GM19240 (cell line): Measurements from ENCODE around the gene CFAP70.
"Not testable (repeated sequence)": the region's sequence is repeated elsewhere in the genome, so short reads cannot be mapped to it uniquely, and the experiment has no call there.

Experiments used
- DNase-seq: peaks from one replicate; pipeline ENCODE4 v3.0.0; 2011; ENCODE audit warnings: low spot score; ENCODE audit not compliant: insufficient read length

Gene CFAP70

GRCh38 chr10:73358331-73359279 lies at the start of gene CFAP70:
TSS of gene CFAP70 (minus strand) at chr10:73358864. CDS start at chr10:73354796, 4,068 bp downstream.
- peak; percentile 85 for DNase-seq

DNA sequence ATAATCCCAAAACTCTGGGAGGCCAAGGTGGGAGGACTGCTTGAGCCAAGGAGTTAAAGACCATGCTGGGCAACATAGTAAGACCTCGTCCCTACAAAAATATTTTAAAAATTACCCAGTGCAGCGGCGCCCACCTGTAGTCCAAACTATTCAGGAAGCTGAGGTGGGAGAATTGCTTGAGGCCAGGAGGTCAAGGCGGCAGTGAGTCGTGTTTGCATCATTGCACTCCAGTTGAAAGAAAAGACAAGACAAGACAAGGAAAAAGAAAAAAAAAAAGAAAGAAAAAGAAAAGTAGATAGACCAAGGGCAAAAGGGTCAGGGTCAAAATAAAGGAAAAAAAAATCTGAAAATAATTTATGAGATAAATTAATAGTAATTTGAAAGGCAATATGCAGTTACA lies 49.4 kb upstream of the CFAP70 start:
- DNase-seq = no peak

- DNase-seq = no peak
Measured at GRCh38 chr10:73407495-73407894, 48.8 kb upstream of the CFAP70 start.

GRCh38 chr10:73406846-73407245 lies 48.2 kb upstream of the CFAP70 start:
- no peak for DNase-seq

- no peak for DNase-seq
Measured at GRCh38 chr10:73405556-73405955, 46.9 kb upstream of the CFAP70 start.

- no peak for DNase-seq
Measured at GRCh38 chr10:73404690-73405089, 46.0 kb upstream of the CFAP70 start.

DNA sequence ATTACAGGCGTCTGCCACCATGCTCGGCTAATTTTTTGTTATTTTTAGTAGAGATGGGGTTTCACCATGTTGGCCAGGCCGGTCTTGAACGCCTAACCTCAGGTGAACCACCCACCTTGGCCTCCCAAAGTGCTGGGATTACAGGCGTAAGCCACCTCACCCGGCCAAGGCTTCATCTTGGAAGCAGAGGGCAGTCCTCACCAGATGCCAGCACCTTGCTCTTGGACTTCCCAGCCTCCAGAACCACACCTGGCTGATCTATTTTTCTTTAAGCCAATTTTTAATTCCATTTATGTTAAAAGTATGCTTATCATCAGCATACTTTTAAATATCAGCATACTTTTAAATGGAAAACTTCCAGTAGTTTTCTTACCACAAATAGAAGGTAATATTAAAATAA lies 43.0 kb upstream of the CFAP70 start:
- DNase-seq = no peak

DNA sequence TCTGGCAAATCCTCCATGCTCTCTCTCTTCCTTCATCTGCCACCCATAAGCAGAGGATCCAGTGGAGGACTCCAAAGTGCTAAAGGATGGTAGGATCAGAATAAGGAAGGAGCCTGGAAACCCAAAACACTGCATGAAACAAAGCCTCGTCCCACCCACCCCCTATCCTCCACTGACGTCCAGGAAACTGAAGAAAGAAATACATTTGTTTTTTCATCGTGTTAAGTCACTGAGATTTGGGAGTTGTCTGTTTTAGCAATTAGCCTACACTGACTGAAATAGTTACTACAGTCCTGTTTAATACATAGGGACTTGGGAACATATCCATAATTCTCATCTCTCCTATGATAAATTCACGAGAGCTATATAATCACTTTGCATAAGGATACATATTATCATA lies 40.4 kb upstream of the CFAP70 start:
- no peak for DNase-seq

DNA sequence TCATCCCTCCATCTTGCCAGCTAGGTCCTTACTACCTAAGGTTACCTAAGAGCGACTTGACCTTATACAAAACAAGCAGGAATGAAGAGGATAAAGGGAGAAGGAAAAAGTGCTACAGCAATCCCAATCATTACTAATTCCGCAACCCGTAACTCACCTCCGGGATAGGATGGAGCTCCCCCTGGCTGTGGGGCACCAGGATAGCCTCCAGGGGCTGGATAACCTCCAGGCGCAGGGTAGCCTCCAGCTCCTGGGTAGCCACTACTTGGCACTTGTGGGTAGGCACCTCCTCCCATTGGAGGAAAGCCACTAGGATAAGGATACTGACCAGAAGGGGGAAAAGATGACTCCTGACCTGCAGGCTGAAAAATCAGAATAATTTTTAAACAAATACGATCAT lies 39.4 kb upstream of the CFAP70 start:
- no peak for DNase-seq

DNA sequence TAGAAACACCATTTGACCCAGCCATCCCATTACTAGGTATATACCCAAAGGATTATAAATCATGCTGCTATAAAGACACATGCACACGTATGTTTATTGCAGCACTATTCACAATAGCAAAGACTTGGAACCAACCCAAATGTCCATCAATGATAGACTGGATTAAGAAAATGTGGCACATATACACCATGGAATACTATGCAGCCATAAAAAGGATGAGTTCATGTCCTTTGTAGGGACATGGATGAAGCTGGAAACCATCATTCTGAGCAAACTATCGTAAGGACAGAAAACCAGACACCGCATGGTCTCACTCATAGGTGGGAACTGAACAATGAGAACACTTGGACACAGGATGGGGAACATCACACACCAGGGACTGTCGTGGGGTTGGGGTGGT lies 35.7 kb upstream of the CFAP70 start:
- not testable (repeated sequence) for DNase-seq

- DNase-seq = no peak
Measured at GRCh38 chr10:73388228-73388627, 29.6 kb upstream of the CFAP70 start.

GRCh38 chr10:73386583-73386982 lies 27.9 kb upstream of the CFAP70 start:
- no peak for DNase-seq

DNA sequence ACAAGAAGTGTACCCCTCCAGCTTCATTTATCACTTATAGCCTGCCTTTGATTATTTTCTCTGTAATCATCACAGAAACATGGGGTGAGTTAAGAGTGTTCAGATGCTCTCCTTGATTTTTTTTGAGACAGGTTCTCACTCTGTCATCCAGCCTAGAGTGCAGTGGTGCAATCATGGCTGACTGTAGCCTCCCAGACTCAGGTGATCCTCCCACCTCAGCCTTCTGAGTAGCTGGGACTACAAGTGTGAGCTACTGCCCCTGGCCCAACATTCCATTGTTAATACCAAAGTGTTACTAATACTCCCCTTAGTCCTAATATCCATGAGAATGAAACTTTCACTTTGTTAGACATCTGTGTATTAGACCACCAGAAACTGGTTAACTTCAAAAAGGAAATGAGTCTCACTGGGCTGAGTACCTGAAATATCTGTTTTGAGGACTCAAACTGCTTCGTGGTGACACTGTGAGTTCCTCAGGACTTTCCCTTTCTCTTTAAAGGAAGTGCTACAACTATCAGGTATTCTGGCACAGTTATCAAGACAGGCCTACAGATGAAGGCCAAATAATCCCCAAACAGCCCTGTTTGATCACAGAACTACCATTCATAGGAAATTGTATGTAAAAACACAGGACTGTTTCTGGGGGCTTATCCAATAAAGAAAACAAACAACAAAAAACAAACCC lies 20.5 kb upstream of the CFAP70 start:
- DNase-seq = no peak

- DNase-seq = no peak
Measured at GRCh38 chr10:73376679-73377078, 18.0 kb upstream of the CFAP70 start.

DNA sequence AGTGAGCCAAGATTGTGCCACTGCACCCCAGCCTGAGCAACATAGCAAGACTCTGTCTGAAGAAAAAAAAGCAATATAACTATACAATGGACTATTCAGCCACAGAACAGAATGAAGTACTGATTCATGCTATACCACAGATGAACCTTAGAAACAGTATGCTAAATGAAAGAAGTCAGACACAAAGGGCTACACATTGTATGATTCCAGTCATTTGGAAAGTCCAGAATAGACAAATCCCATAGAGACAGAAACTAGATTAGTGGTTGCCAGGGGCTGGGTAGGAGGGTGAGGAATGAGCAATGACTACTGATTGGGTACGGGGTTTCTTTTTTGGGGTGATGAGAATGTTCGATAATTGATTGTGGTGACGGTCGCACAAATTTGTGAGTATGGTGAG lies 9.6 kb upstream of the CFAP70 start:
- no peak for DNase-seq

DNA sequence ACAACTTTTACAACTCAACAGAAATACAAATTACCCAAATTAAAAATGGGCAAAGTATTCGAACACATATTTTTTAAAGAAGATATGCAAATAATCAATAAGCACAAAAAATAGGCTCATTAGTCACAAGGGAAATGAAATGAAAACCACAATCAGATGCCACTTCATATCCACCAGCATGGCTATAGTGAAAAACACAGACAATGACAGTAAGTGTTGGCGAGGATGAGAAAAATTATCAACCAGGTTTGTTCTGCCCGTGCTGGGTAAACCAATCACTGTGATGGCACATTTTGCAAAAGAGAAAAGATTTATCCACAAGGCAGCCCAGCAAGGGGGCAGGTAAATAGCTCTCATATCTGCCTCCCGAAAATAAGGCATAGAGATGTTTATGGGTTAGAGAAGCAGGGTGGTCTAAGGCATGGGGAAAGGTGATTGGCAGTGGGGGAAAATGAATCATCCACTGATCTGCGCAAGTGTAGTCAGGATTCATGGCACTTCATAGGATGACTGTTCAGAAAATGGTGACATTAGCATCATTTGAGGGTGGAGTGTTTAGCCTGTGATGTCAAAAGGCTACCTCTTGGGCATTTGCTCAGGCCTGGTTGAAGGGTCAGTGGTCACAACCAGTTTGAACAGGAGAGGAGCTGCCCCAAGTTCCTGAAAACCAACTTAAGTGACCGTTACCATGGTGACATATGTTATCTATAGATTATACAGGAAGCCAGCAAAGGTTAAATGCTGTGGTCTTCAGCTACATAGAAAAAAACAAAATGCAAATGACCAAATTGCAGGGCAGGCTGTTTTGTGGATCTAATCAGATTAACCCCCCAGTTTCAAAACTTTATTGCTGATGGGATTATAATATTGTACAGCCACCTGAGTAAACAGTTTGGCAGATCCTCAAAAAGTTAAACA lies 8.0 kb upstream of the CFAP70 start:
- no peak for DNase-seq

- no peak for DNase-seq
Measured at GRCh38 chr10:73364964-73365363, 6.3 kb upstream of the CFAP70 start.

DNA sequence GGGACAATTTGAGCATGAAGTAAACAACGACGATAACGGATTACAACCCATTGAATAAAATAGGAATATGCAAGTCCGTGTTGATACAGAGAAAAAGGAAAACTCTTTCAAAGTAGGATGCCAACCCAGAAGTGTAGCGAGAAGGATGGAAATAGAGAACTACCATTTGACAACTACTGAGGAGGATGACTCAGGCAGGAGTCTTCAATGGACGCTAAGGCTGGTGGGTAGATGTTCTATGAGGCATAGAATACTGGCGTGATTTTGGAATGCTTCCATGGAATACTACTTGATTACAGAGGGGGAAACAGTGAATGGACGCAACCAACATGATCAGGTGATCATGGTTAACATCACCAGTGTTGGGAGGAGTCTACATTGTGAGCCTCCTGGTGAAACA lies 828 bp upstream of the CFAP70 start:
- no peak for DNase-seq

- DNase-seq = no peak
Measured at GRCh38 chr10:73357821-73358220, 843 bp downstream of the CFAP70 start.

DNA sequence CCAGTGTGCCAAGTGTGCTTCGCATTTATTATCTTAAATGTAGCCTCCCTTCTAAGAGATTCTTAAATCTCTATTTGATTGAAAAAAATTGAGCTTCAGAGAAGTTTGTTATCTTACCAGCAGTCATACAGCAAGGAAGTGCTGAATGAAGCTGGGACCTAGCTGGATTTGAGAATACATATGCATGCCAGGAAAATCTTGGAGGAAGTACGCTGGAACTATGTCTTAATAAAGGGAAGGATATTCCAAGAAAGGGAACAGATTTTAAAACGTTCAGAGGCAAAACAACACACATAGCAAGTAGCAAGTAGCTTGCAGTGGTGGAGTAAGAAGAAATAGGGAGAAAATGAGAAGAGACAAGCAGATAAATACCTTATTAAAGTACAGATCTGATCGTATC lies 1.5 kb downstream of the CFAP70 start:
- no peak for DNase-seq

- DNase-seq = no peak
Measured at GRCh38 chr10:73344269-73344668, 14.4 kb downstream of the CFAP70 start.

DNA sequence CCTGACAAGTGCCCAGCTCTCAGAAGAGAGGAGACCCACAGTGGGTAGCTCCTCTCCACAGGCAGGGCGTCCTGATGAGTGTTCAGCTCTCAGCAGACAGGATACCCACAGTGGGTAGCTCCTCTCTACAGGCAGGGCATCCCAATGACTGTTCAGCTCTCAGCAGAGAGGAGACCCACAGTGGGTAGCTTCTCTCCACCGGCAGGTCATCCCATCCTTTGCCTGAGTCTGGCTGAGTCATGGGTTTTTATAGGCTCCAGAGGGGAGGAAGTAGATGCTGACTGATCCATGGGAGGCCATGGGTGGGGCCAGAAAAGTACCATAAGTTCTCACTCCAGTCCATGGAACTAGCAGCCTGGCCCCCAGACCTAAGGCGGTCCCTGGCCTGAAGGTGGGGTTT lies 18.5 kb downstream of the CFAP70 start:
- no peak for DNase-seq
